ENCODE measurements around the gene UBE2D3.

UBE2D3 gene

GRCh38 chr4:102759831-102760644 lies 67.3 kb downstream of the UBE2D3 start:
- TF ChIP-seq PATZ1 (CRISPR knock-in tag; IDR thresholded peaks at IDR 0.05; ENCODE audit: borderline replicate concordance), result no peak
- TF ChIP-seq ZNF70 (CRISPR knock-in tag; IDR thresholded peaks at IDR 0.05), result no peak
- no peak for TF ChIP-seq OSR1 (CRISPR knock-in tag; IDR thresholded peaks at IDR 0.05)
- TF ChIP-seq ESRRG (CRISPR knock-in tag; IDR thresholded peaks at IDR 0.05), result no peak
- TF ChIP-seq CSDC2 (CRISPR knock-in tag; IDR thresholded peaks at IDR 0.05), result no peak
- TF ChIP-seq CSRNP3 (CRISPR knock-in tag; IDR thresholded peaks at IDR 0.05), result no peak
- TF ChIP-seq TOX (CRISPR knock-in tag; IDR thresholded peaks at IDR 0.05; ENCODE audit: borderline replicate concordance), result no peak
- TF ChIP-seq CREB5 (CRISPR knock-in tag; IDR thresholded peaks at IDR 0.05; ENCODE audit: low read depth), result no peak
- no peak for TF ChIP-seq PPARA (CRISPR knock-in tag; IDR thresholded peaks at IDR 0.05; ENCODE audit: borderline replicate concordance)
- no peak for TF ChIP-seq TCF4 (CRISPR knock-in tag; IDR thresholded peaks at IDR 0.05; ENCODE audit: borderline replicate concordance)
- no peak for TF ChIP-seq POU6F1 (CRISPR knock-in tag; IDR thresholded peaks at IDR 0.05; ENCODE audit: borderline replicate concordance, low read depth)
- no peak for TF ChIP-seq ZFP3 (CRISPR knock-in tag; IDR thresholded peaks at IDR 0.05)
- TF ChIP-seq RARB (CRISPR knock-in tag; IDR thresholded peaks at IDR 0.05), result no peak
- no peak for TF ChIP-seq ARNTL (CRISPR knock-in tag; IDR thresholded peaks at IDR 0.05; ENCODE audit: borderline replicate concordance, low read depth)
- peak; percentile 53 for ATAC-seq

- TF ChIP-seq TSHZ2 (CRISPR knock-in tag; IDR thresholded peaks at IDR 0.05) (no peak), ZC3H10 (CRISPR knock-in tag; IDR thresholded peaks at IDR 0.05) (no peak), ZFP3 (CRISPR knock-in tag; IDR thresholded peaks at IDR 0.05) (no peak), GLIS3 (CRISPR knock-in tag; IDR thresholded peaks at IDR 0.05) (no peak), ZNF565 (CRISPR knock-in tag; conservative IDR thresholded peaks at IDR 0.05; ENCODE audit: low read depth) (no peak), RARB (CRISPR knock-in tag; IDR thresholded peaks at IDR 0.05) (no peak), CSDC2 (CRISPR knock-in tag; IDR thresholded peaks at IDR 0.05) (no peak), ZFP30 (CRISPR knock-in tag; IDR thresholded peaks at IDR 0.05) (no peak), ESRRG (CRISPR knock-in tag; IDR thresholded peaks at IDR 0.05) (no peak), POU6F1 (CRISPR knock-in tag; IDR thresholded peaks at IDR 0.05; ENCODE audit: borderline replicate concordance, low read depth) (no peak), ARNTL (CRISPR knock-in tag; IDR thresholded peaks at IDR 0.05; ENCODE audit: borderline replicate concordance, low read depth) (no peak), SNAI2 (CRISPR knock-in tag; IDR thresholded peaks at IDR 0.05) (no peak), PATZ1 (CRISPR knock-in tag; IDR thresholded peaks at IDR 0.05; ENCODE audit: borderline replicate concordance) (no peak), OSR1 (CRISPR knock-in tag; IDR thresholded peaks at IDR 0.05) (no peak), CSRNP3 (CRISPR knock-in tag; IDR thresholded peaks at IDR 0.05) (no peak), ISL1 (CRISPR knock-in tag; IDR thresholded peaks at IDR 0.05) (no peak)
- ATAC-seq, result no peak
Observed at GRCh38 chr4:102758241-102759160, 68.8 kb downstream of the UBE2D3 start.
